ENCODE measurements around the gene PNMA6E. TPM values are rescaled to one million over a fixed set of nuclear protein-coding genes. Genes with fewer than 3 reads are reported as not detected.

Gene PNMA6E
- total and polyA plus RNA-seq, 9 of the 15 experiments (the other 6 are each of a cell fraction or from before 2014, with no cell fraction given) = 0.03 TPM; not detected in 8

- no peak for TF ChIP-seq THRA (IDR thresholded peaks at IDR 0.05)
- TF ChIP-seq E2F3 (CRISPR knock-in tag; IDR thresholded peaks at IDR 0.05) = no peak
- peak; percentile 70 for TF ChIP-seq MGA (IDR thresholded peaks at IDR 0.05)
- TF ChIP-seq MTA3 (IDR thresholded peaks at IDR 0.05; ENCODE audit: borderline replicate concordance) = no peak
- no peak for TF ChIP-seq TRIM24 (IDR thresholded peaks at IDR 0.05)
- TF ChIP-seq EZH2 (IDR thresholded peaks at IDR 0.05; ENCODE audit: borderline replicate concordance, low read depth, low read length) = no peak
- no peak for TF ChIP-seq TAF15 (IDR thresholded peaks at IDR 0.05; ENCODE audit: low read depth, low read length)
- peak in 1 of 2 experiments; percentile 79 for TF ChIP-seq E2F6 (IDR thresholded peaks at IDR 0.05; ENCODE audit: borderline replicate concordance in 1 of 2, extremely low read depth in 1 of 2, insufficient read depth in 1 of 2, insufficient read length in 1 of 2, low read depth in 1 of 2, low read length in 1 of 2, poor library complexity in 1 of 2, severe bottlenecking in 1 of 2)
- TF ChIP-seq NKRF (IDR thresholded peaks at IDR 0.05; ENCODE audit: borderline replicate concordance) = no peak
- no peak for TF ChIP-seq PHB2 (IDR thresholded peaks at IDR 0.05; ENCODE audit: low read depth)
- TF ChIP-seq CREM (IDR thresholded peaks at IDR 0.05; ENCODE audit: low read depth) = 0 out of 2 replicates have a peak, but pooled peaks have one; percentile 16
These were observed 15.8 kb upstream of the PNMA6E start (continued) for GRCh38 chrX:153416781-153417450.

All from K562 (cell line).